CD4-positive, alpha-beta memory T cell (primary cell): ENCODE results near the gene CCR6. TPM values are rescaled to one million over a fixed set of nuclear protein-coding genes. Genes with fewer than 3 reads are reported as not detected.
"Not testable (repeated sequence)": the region's sequence is repeated elsewhere in the genome, so short reads cannot be mapped to it uniquely, and the experiment has no call there.

Source experiments
- CTCF ChIA-PET: fragments of 350-600 bp; sonication (Branson Sonifier 250); formaldehyde crosslinking; loops from one replicate; lab custom pipeline; 2021; ENCODE audit warnings: inconsistent platforms; ENCODE audit not compliant: partially characterized antibody; lab: Charles Lee
- POLR2A ChIA-PET: fragments of 350-600 bp; sonication (Branson Sonifier 250); formaldehyde crosslinking; loops from one replicate; lab custom pipeline; 2021; ENCODE audit not compliant: partially characterized antibody; lab: Charles Lee
- DNase-seq, 5 donors: peaks; one replicate each; pipeline versions ENCODE4 v3.0.0 to v3.0.0-alpha.2; 2020 to 2022; ENCODE audit warnings: mixed read lengths in 1 of 5
- H3K27ac ChIP-seq: one replicate; pipeline ENCODE4 v1.7.0; 2013; ENCODE audit warnings: low read depth, low read length
- H3K27me3 ChIP-seq: 2 replicates; pipeline ENCODE4 v1.7.0; 2013; ENCODE audit warnings: mild to moderate bottlenecking, low read length, moderate library complexity; ENCODE audit not compliant: insufficient read depth
- H3K36me3 ChIP-seq: 2 replicates; pipeline ENCODE4 v1.7.0; 2013; ENCODE audit warnings: mild to moderate bottlenecking, low read length, moderate library complexity; ENCODE audit not compliant: insufficient read depth
- H3K4me1 ChIP-seq: 2 replicates; pipeline ENCODE4 v1.7.0; 2013; ENCODE audit warnings: mild to moderate bottlenecking, low read length, moderate library complexity; ENCODE audit not compliant: insufficient read depth
- H3K4me3 ChIP-seq, 2 donors: one replicate each; pipeline ENCODE4 v1.7.0; 2013; ENCODE audit warnings: low read length in 2 of 2, mild to moderate bottlenecking in 1 of 2
- H3K9me3 ChIP-seq, 2 donors: one replicate each; pipeline ENCODE4 v1.7.0; 2013; ENCODE audit warnings: low read length in 2 of 2, control low read depth in 1 of 2; ENCODE audit not compliant: control insufficient read depth in 1 of 2
- H3K27ac Mint-ChIP-seq, 7 donors: one replicate each; pipeline ENCODE4 v1.8.0; 2020 to 2021; ENCODE audit warnings: mixed read lengths in 7 of 7, mild to moderate bottlenecking in 6 of 7, inconsistent platforms in 3 of 7, moderate library complexity in 3 of 7
- H3K27me3 Mint-ChIP-seq, 2 donors: one replicate each; pipeline ENCODE4 v1.8.0; 2020 to 2021; ENCODE audit warnings: mixed read lengths in 2 of 2
- H3K36me3 Mint-ChIP-seq, 2 donors: one replicate each; pipeline ENCODE4 v1.8.0; 2020 to 2021; ENCODE audit warnings: mixed read lengths in 2 of 2, inconsistent platforms in 1 of 2, mild to moderate bottlenecking in 1 of 2
- H3K4me1 Mint-ChIP-seq, 4 donors: one replicate each; pipeline ENCODE4 v1.8.0; 2020 to 2021; ENCODE audit warnings: mixed read lengths in 4 of 4, mild to moderate bottlenecking in 1 of 4
- H3K4me3 Mint-ChIP-seq, 8 donors: one replicate each; pipeline ENCODE4 v1.8.0; 2020 to 2021; ENCODE audit warnings: mixed read lengths in 8 of 8, mild to moderate bottlenecking in 7 of 8, moderate library complexity in 6 of 8, inconsistent platforms in 3 of 8
- H3K9me3 Mint-ChIP-seq, 8 donors: one replicate each; pipeline ENCODE4 v1.8.0; 2020 to 2021; ENCODE audit warnings: mixed read lengths in 8 of 8, mild to moderate bottlenecking in 5 of 8, inconsistent platforms in 3 of 8, moderate library complexity in 1 of 8
- intact Hi-C: fragments of 100-400 bp; cut with micrococcal nuclease; formaldehyde crosslinking; loops from one replicate; pipeline ENCODE4 v1.15.1; 2023
- polyA plus RNA-seq, 2 donors: library from polyadenylated mRNA; unstranded; fragments of 300-500 nt; fragmentation: Illumina TruSeq; gene quantifications; one replicate each; pipeline ENCODE4 v1.2.3, GENCODE V29; 2021
- total RNA-seq, 2 experiments: library from RNA; stranded (reverse); gene quantifications; one replicate each; pipeline ENCODE4 v1.2.3, GENCODE V29; 2021

The CCR6 gene
- total and polyA plus RNA-seq, 4 experiments from 2014 or later: 21.7 to 124 (median 61.2) TPM

- Histone ChIP-seq H3K4me1 (no peaks in the 10 kb centered on the region), H3K27ac (no peak overlapping the region), H3K27me3 (no peaks in the 10 kb centered on the region), H3K4me3 (no peak overlapping the region), H3K9me3 (no peaks in the 10 kb centered on the region), H3K36me3 (no peaks in the 10 kb centered on the region)
- H3K4me1 Mint-ChIP-seq: peaks cover 0 to 1% (median 0%) of the 10 kb centered on the region in 4 donors
- H3K4me3 Mint-ChIP-seq: no peak overlapping the region
- peaks cover 0 to 2% of the 10 kb centered on the region in 2 donors for H3K27me3 Mint-ChIP-seq
- CTCF ChIA-PET: interaction anchor here (1.0 kb wide), 1 partner anchor 386 kb away, joined by 4 read pairs; no protein-coding TSS in a partner anchor
- DNase-seq: no peak
- H3K9me3 Mint-ChIP-seq: no peaks in the 10 kb centered on the region
- no peak overlapping the region for H3K27ac Mint-ChIP-seq
- H3K36me3 Mint-ChIP-seq: no peaks in the 10 kb centered on the region
- intact Hi-C loops: no loop called here
- POLR2A ChIA-PET: no interaction called here
Observed at GRCh38 chr6:167161851-167162467, 39.1 kb downstream of the CCR6 start.

GRCh38 chr6:167162591-167162990 is 39.7 kb downstream of the CCR6 start:
- H3K4me1 Mint-ChIP-seq: peaks cover 0 to 1% (median 0%) of the 10 kb centered on the region in 4 donors
- intact Hi-C loops: no loop called here
- Histone ChIP-seq H3K27ac (no peak overlapping the region), H3K9me3 (no peaks in the 10 kb centered on the region), H3K36me3 (no peaks in the 10 kb centered on the region), H3K27me3 (no peaks in the 10 kb centered on the region), H3K4me1 (no peaks in the 10 kb centered on the region), H3K4me3 (no peak overlapping the region)
- H3K9me3 Mint-ChIP-seq: no peaks in the 10 kb centered on the region
- peaks cover 0 to 2% of the 10 kb centered on the region in 2 donors for H3K27me3 Mint-ChIP-seq
- H3K4me3 Mint-ChIP-seq: no peak overlapping the region
- H3K36me3 Mint-ChIP-seq: no peaks in the 10 kb centered on the region
- POLR2A ChIA-PET: no interaction called here
- H3K27ac Mint-ChIP-seq: no peak overlapping the region
- CTCF ChIA-PET: interaction anchor here (1.0 kb wide), 1 partner anchor 21 kb away, joined by 3 read pairs; no protein-coding TSS in a partner anchor
- no peak for DNase-seq

GRCh38 chr6:167163476-167164011 is 40.6 kb downstream of the CCR6 start:
- H3K4me1 ChIP-seq: no peaks in the 10 kb centered on the region
- ChIA-PET CTCF (interaction anchor here (1.0 kb wide), 1 partner anchor 22 kb away, joined by 3 read pairs; no protein-coding TSS in a partner anchor), POLR2A (no interaction called here)
- no peaks in the 10 kb centered on the region for H3K9me3 Mint-ChIP-seq
- H3K27ac ChIP-seq: no peak overlapping the region
- no peak overlapping the region for H3K4me3 ChIP-seq
- intact Hi-C loops: no loop called here
- peak overlapping the region in 1 of 7 donors; percentile 35 for H3K27ac Mint-ChIP-seq
- H3K27me3 Mint-ChIP-seq: peaks cover 0 to 2% of the 10 kb centered on the region in 2 donors
- peaks cover 0 to 1% (median 0%) of the 10 kb centered on the region in 4 donors for H3K4me1 Mint-ChIP-seq
- DNase-seq: no peak
- no peaks in the 10 kb centered on the region for H3K9me3 ChIP-seq
- H3K36me3 Mint-ChIP-seq: no peaks in the 10 kb centered on the region
- H3K36me3 ChIP-seq: no peaks in the 10 kb centered on the region
- no peaks in the 10 kb centered on the region for H3K27me3 ChIP-seq
- H3K4me3 Mint-ChIP-seq: no peak overlapping the region

- H3K27ac Mint-ChIP-seq: no peak overlapping the region
- no peak overlapping the region for H3K4me3 Mint-ChIP-seq
- Histone ChIP-seq H3K27ac (no peak overlapping the region), H3K4me1 (no peaks in the 10 kb centered on the region), H3K36me3 (no peaks in the 10 kb centered on the region), H3K4me3 (no peak overlapping the region), H3K9me3 (no peaks in the 10 kb centered on the region), H3K27me3 (no peaks in the 10 kb centered on the region)
- no peak for DNase-seq
- intact Hi-C loops: no loop called here
- peaks cover 1 to 4% of the 10 kb centered on the region in 2 donors for H3K27me3 Mint-ChIP-seq
- H3K4me1 Mint-ChIP-seq: peaks cover 0 to 1% (median 0%) of the 10 kb centered on the region in 4 donors
- CTCF ChIA-PET: no interaction called here
- no peaks in the 10 kb centered on the region for H3K36me3 Mint-ChIP-seq
- POLR2A ChIA-PET: no interaction called here
- no peaks in the 10 kb centered on the region for H3K9me3 Mint-ChIP-seq
Observed at GRCh38 chr6:167164261-167164660, 41.4 kb downstream of the CCR6 start.

- H3K27ac Mint-ChIP-seq: no peak overlapping the region
- no peaks in the 10 kb centered on the region for H3K36me3 Mint-ChIP-seq
- ChIA-PET POLR2A (no interaction called here), CTCF (interaction anchor here (1.0 kb wide), 1 partner anchor 176 kb away, joined by 3 read pairs; no protein-coding TSS in a partner anchor)
- Histone ChIP-seq H3K36me3 (no peaks in the 10 kb centered on the region), H3K9me3 (no peaks in the 10 kb centered on the region), H3K27ac (no peak overlapping the region), H3K4me3 (no peak overlapping the region), H3K27me3 (no peaks in the 10 kb centered on the region), H3K4me1 (no peaks in the 10 kb centered on the region)
- no peak overlapping the region for H3K4me3 Mint-ChIP-seq
- peaks cover 5 to 6% of the 10 kb centered on the region in 2 donors for H3K27me3 Mint-ChIP-seq
- H3K4me1 Mint-ChIP-seq: peaks cover 0 to 1% (median 0%) of the 10 kb centered on the region in 4 donors
- intact Hi-C loops: no loop called here
- no peaks in the 10 kb centered on the region for H3K9me3 Mint-ChIP-seq
- DNase-seq: no peak
Observed at GRCh38 chr6:167165858-167166471, 43.1 kb downstream of the CCR6 start.

GRCh38 chr6:167167699-167168098 is 44.8 kb downstream of the CCR6 start:
- H3K9me3 ChIP-seq, POLR2A ChIA-PET, DNase-seq, H3K27me3 Mint-ChIP-seq, H3K36me3 ChIP-seq, H3K4me1 ChIP-seq, H3K9me3 Mint-ChIP-seq, H3K27ac Mint-ChIP-seq, CTCF ChIA-PET, H3K27ac ChIP-seq, intact Hi-C loops, H3K4me3 ChIP-seq, H3K4me1 Mint-ChIP-seq, H3K27me3 ChIP-seq, H3K36me3 Mint-ChIP-seq, H3K4me3 Mint-ChIP-seq: not testable (repeated sequence)

GRCh38 chr6:167168296-167168695 is 45.4 kb downstream of the CCR6 start:
- H3K9me3 ChIP-seq, CTCF ChIA-PET, DNase-seq, H3K4me3 Mint-ChIP-seq, intact Hi-C loops, H3K4me1 ChIP-seq, H3K36me3 Mint-ChIP-seq, H3K36me3 ChIP-seq, H3K27ac ChIP-seq, POLR2A ChIA-PET, H3K4me3 ChIP-seq, H3K4me1 Mint-ChIP-seq, H3K27ac Mint-ChIP-seq, H3K27me3 ChIP-seq, H3K9me3 Mint-ChIP-seq: not testable (repeated sequence)
- H3K27me3 Mint-ChIP-seq: peaks cover 8 to 10% of the 10 kb centered on the region in 2 donors
